ENCODE measurements around the gene NKAP. TPM values are rescaled to one million over a fixed set of nuclear protein-coding genes. Genes with fewer than 3 reads are reported as not detected.

The NKAP gene
- total and polyA plus RNA-seq, 2 of the 13 experiments (the other 11 are each of a cell fraction or from before 2014, with no cell fraction given), result 3.6 to 6.1 TPM

DNA sequence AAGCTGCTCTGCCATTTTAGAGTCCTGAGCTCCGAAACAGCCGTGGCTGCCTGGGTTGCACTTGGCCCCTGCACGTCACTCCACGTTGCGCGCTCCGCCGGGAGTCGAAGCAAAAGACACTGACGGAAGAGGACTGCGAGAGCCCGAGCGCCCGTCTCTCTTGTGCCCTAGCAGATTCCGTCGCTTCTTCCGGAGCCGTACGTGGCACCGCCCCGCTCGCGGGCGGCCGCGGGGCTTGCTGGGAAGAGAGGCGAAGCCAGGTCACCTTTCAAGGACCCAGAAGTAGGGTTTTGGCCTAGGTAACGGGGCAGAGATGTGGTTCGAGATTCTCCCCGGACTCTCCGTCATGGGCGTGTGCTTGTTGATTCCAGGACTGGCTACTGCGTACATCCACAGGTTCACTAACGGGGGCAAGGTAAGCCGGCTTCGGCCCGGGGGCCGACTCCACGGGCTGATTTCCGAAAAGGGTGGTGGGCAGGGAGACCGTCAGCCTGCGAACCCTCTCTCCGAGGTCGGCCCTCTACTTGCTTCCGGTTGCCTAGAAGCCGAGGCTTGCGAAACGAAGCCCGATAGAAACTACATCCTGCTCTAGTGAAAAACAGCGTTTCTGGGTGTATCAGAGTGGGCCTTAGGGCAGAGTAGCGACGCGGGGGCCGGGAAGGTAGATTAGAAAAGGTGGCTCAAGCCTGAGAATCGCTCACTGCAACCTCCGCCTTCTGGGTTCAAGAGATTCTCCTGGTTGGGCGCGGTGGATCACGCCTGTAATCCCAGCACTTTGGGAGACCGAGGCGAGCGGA lies 71.8 kb downstream of the NKAP start, which contains the start of the genes NDUFA1 and RNF113A (continued):
- TF ChIP-seq, protein P1, sequence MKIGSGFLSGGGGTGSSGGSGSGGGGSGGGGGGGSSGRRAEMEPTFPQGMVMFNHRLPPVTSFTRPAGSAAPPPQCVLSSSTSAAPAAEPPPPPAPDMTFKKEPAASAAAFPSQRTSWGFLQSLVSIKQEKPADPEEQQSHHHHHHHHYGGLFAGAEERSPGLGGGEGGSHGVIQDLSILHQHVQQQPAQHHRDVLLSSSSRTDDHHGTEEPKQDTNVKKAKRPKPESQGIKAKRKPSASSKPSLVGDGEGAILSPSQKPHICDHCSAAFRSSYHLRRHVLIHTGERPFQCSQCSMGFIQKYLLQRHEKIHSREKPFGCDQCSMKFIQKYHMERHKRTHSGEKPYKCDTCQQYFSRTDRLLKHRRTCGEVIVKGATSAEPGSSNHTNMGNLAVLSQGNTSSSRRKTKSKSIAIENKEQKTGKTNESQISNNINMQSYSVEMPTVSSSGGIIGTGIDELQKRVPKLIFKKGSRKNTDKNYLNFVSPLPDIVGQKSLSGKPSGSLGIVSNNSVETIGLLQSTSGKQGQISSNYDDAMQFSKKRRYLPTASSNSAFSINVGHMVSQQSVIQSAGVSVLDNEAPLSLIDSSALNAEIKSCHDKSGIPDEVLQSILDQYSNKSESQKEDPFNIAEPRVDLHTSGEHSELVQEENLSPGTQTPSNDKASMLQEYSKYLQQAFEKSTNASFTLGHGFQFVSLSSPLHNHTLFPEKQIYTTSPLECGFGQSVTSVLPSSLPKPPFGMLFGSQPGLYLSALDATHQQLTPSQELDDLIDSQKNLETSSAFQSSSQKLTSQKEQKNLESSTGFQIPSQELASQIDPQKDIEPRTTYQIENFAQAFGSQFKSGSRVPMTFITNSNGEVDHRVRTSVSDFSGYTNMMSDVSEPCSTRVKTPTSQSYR (CRISPR knock-in tag; IDR thresholded peaks at IDR 0.05; ENCODE audit: borderline replicate concordance), result no peak
- TF ChIP-seq FIP1L1 (IDR thresholded peaks at IDR 0.05; ENCODE audit: borderline replicate concordance, insufficient read depth, low read depth, low read length) (no peak), ZNF569 (CRISPR knock-in tag; IDR thresholded peaks at IDR 0.05; ENCODE audit: borderline replicate concordance) (no peak), ZNF276 (CRISPR knock-in tag; IDR thresholded peaks at IDR 0.05; ENCODE audit: low read depth) (no peak), ATF7 (IDR thresholded peaks at IDR 0.05) (no peak), ATF7 (CRISPR knock-in tag; IDR thresholded peaks at IDR 0.05) (no peak), ERF (CRISPR knock-in tag; IDR thresholded peaks at IDR 0.05) (peak; percentile 48; the same call in 1 of the 2 replicates), XRCC5 (optimal IDR thresholded peaks at IDR 0.05; ENCODE audit: low read length) (no peak), FUBP1 (CRISPR knock-in tag; IDR thresholded peaks at IDR 0.05; ENCODE audit: borderline replicate concordance) (no peak), SNRNP70 (IDR thresholded peaks at IDR 0.05; ENCODE audit: low read depth, low read length) (no peak), ZNF460 (CRISPR knock-in tag; IDR thresholded peaks at IDR 0.05; ENCODE audit: borderline replicate concordance) (no peak; the same call in 1 of the 2 replicates), THRA (CRISPR knock-in tag; IDR thresholded peaks at IDR 0.05; ENCODE audit: borderline replicate concordance) (peak; percentile 46; the same call in 1 of the 2 replicates), ELF3 (CRISPR knock-in tag; IDR thresholded peaks at IDR 0.05) (peak; percentile 69), SETDB1 (CRISPR knock-in tag; IDR thresholded peaks at IDR 0.05; ENCODE audit: borderline replicate concordance) (no peak), PLRG1 (conservative IDR thresholded peaks at IDR 0.05) (no peak), ARHGAP35 (CRISPR knock-in tag; IDR thresholded peaks at IDR 0.05; ENCODE audit: borderline replicate concordance) (no peak)
- TF ChIP-seq, protein P2, sequence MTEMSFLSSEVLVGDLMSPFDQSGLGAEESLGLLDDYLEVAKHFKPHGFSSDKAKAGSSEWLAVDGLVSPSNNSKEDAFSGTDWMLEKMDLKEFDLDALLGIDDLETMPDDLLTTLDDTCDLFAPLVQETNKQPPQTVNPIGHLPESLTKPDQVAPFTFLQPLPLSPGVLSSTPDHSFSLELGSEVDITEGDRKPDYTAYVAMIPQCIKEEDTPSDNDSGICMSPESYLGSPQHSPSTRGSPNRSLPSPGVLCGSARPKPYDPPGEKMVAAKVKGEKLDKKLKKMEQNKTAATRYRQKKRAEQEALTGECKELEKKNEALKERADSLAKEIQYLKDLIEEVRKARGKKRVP (CRISPR knock-in tag; IDR thresholded peaks at IDR 0.05), result 0 out of 4 replicates have a peak, but pooled peaks of 1 of the 2 experiments have one; percentile 33

Measured in HepG2 (cell line).